Embryonic facial prominence (tissue), 1 donor: Measurements from ENCODE around the gene PARS2.

Source experiments
- DNase-seq: peaks from one replicate; pipeline ENCODE4 v3.0.0-alpha.2; 2016; ENCODE audit errors: extremely low spot score

Gene PARS2

GRCh38 chr1:54736685-54737084 is 27.6 kb downstream of the PARS2 start:
- no peak for DNase-seq

- no peak for DNase-seq
These were observed 36.3 kb downstream of the PARS2 start for GRCh38 chr1:54728027-54728426.

- DNase-seq: no peak
These were observed 39.6 kb downstream of the PARS2 start for GRCh38 chr1:54724771-54725170.

DNA sequence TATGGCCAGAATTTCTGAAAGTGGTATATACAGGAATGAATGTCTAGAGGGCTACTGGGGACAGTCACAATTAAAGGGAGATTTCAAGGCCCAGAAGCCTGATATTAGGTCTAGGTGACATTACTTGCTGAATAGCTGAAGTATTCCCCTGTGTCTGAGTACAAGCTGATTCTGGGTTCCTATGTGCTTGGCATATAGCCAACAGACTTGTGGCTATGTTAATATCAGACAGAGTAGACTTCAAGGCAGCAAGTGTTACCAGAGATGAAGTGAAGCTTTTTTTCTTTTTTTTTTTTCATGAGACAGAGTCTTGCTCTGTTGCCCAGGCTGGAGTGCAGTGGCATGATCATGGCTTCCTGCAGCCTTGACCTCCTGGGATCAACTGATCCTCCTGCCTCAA is 40.3 kb downstream of the PARS2 start:
- DNase-seq: no peak

DNA sequence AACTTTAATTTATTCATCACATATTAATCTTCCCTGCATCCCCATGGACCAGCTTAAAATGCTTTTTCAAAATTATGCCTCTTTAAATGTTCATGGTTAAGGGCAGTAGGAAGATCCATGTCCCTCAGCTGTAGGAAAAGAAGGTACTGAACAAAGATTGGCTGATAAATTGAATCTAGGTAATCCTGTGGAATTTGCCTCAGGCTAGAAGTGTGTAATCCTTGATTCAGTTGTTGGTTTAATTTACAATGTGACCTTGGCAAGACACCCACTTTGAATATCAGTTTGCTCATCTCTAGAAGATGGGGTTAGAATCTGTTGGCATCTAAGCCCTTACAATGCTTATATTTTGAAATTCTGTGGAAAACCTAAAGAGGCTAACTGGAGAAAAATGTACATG is 42.6 kb downstream of the PARS2 start:
- DNase-seq: no peak

DNA sequence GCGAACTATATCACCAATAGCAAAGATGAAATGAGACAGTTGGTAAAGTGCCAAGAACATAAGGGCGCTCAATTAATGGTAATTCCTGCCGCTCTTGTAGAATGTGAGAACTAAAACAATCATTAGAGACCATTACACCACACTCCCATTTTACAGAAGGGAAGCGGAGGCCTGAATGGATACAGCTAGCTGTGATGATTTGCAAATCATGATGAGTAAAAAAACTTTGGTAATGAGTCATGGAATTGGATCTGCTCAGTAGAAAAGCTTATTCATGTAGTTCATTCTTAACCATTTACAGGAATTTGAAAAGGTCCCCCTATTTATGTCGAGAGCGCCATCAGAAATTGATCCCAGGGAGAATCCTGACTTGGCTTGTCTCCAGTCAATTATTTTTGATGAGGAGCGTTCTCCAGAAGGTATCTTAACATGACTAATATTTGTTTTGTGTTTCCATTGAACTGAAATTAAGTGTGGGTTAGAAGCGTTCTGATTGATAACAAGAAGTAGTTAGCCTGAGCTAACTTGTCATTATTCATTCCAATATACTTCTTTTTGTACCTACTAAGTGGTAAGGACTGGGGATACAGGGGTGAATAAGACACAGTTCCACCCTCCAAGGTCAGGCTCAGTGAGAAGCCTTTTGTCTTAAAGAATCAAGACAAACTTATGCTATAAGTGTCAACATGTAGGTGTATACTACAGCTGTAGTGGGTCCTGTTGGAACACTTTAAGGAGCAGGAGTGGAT is 47.9 kb downstream of the PARS2 start:
- no peak for DNase-seq

- DNase-seq: peak; percentile 59
These were observed 48.6 kb downstream of the PARS2 start, which contains the start of gene TTC4 for GRCh38 chr1:54715493-54716298. TSS of gene TTC4 (plus strand) at chr1:54715861. CDS start at chr1:54715909, 48 bp downstream.

- DNase-seq: no peak
These were observed 49.3 kb downstream of the PARS2 start for GRCh38 chr1:54714881-54715492.

DNA sequence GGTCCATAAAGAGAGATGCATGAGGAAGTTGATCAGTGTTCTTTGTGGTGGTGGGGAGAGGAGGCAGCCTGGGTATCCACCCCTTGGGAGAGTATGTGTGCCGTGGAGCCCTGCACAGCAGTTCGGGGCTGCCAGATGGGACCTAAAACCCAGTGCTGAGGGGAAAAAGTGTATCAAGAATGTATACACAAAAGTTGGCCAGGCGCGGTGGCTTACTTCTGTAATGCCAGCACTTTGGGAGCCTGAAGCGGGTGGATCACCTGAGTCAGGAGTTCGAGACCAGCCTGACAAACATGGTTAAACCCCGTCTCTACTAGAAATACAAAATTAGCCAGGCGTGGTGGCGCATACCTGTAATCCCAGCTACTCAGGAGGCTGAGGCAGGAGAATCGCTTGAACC is 52.8 kb downstream of the PARS2 start:
- DNase-seq: no peak

DNA sequence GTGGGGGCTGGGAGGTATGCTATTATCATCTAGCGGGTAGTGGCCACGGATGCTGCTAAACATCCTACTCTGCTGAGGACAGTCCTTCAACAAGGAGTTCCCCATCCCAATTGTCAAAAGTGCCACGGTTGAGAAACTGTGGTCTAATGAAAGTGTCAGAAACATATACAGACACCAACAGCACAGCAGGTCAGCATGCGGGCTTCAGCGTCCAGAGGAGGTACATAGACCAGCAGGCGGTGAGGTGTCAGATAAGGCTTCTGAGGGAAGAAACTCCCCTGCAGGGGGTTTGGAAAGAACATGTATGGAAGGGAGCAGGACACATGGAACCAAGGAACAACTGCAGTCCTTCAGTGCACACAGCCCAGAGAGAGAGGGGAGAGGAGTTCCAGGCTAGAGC is 53.5 kb downstream of the PARS2 start:
- DNase-seq: no peak

GRCh38 chr1:54710434-54710833 is 53.9 kb downstream of the PARS2 start:
- no peak for DNase-seq

GRCh38 chr1:54709547-54710292 is 54.6 kb downstream of the PARS2 start:
- DNase-seq: no peak

- no peak for DNase-seq
These were observed 55.9 kb downstream of the PARS2 start for GRCh38 chr1:54708385-54708784.
